Activated B cell treated with CpG ODN at 0.5 μM for 24 hours (primary cell): ENCODE data around the gene PGAP2. TPM values are rescaled to one million over a fixed set of nuclear protein-coding genes. Genes with fewer than 3 reads are reported as not detected.

ENCODE experiments used
- ATAC-seq: fragments of 200-7000 bp; cut with Tn5 transposase; one replicate; pipeline ENCODE4 v1.10.0; 2021; ENCODE audit warnings: low read depth, mild to moderate bottlenecking, moderate library complexity
- CTCF ChIA-PET: fragments of 350-600 bp; sonication (Branson Sonifier 250); formaldehyde crosslinking; loops from one replicate; lab custom pipeline; 2021; ENCODE audit warnings: antibody characterized with exemption; lab: Charles Lee
- POLR2A ChIA-PET: fragments of 350-600 bp; sonication (Branson Sonifier 250); formaldehyde crosslinking; loops from one replicate; lab custom pipeline; 2021; ENCODE audit warnings: antibody characterized with exemption; lab: Charles Lee
- DNase-seq: peaks from one replicate; pipeline ENCODE4 v3.0.0; 2022
- H3K27ac Mint-ChIP-seq: one replicate; pipeline ENCODE4 v1.8.0; 2020; ENCODE audit warnings: mixed read lengths
- H3K27me3 Mint-ChIP-seq: one replicate; pipeline ENCODE4 v1.8.0; 2021; ENCODE audit warnings: mixed read lengths
- H3K36me3 Mint-ChIP-seq: one replicate; pipeline ENCODE4 v1.8.0; 2021; ENCODE audit warnings: low read depth, mixed read lengths
- H3K4me1 Mint-ChIP-seq: one replicate; pipeline ENCODE4 v1.8.0; 2021; ENCODE audit warnings: mixed read lengths
- H3K4me3 Mint-ChIP-seq: one replicate; pipeline ENCODE4 v1.8.0; 2020; ENCODE audit warnings: mild to moderate bottlenecking, mixed read lengths
- H3K9me3 Mint-ChIP-seq: one replicate; pipeline ENCODE4 v1.8.0; 2020; ENCODE audit warnings: mixed read lengths
- CTCF ChIP-seq: fragments of 200-600 bp; IDR thresholded peaks from one replicate; pipeline ENCODE4 v1.8.0; 2022; ENCODE audit warnings: antibody characterized with exemption, mild to moderate bottlenecking
- intact Hi-C: fragments of 100-400 bp; cut with micrococcal nuclease; formaldehyde crosslinking; loops from one replicate; pipeline ENCODE4 v1.15.1; 2024
- total RNA-seq: library from RNA; stranded (reverse); gene quantifications from 2 replicates; pipeline ENCODE4 v1.2.3, GENCODE V29; 2022

Gene PGAP2
- total RNA-seq, 1 donor from 2014 or later = 25.0 TPM

- DNase-seq = peak; percentile 38
- ChIA-PET POLR2A (interaction anchor here (0.6 to 9.3 kb wide), 27 partner anchors 9 to 461 kb away, joined by 3 to 352 read pairs (median 8); partner anchors contain the start of genes NUP98, PGAP2, STIM1 and ZNF195), CTCF (interaction anchor here (1.0 to 13.0 kb wide), 7 partner anchors 9 to 233 kb away, joined by 4 to 156 read pairs (median 36); partner anchors contain the start of genes PGAP2 and STIM1)
- peak overlapping the region; percentile 95 for H3K27ac Mint-ChIP-seq
- no peak for TF ChIP-seq CTCF
- intact Hi-C loops = loop anchor here (2.0 kb wide), 2 partner anchors 55 to 233 kb away; no protein-coding TSS in a partner anchor
- H3K9me3 Mint-ChIP-seq = no peaks in the 10 kb centered on the region
- H3K36me3 Mint-ChIP-seq = peaks cover 36% of the 10 kb centered on the region
- H3K27me3 Mint-ChIP-seq = no peaks in the 10 kb centered on the region
- no peak for ATAC-seq
- H3K4me1 Mint-ChIP-seq = peaks cover 61% of the 10 kb centered on the region
- peak overlapping the region; percentile 91 for H3K4me3 Mint-ChIP-seq
Observed at GRCh38 chr11:3840004-3840869, 31.9 kb downstream of the PGAP2 start.

GRCh38 chr11:3840870-3841425 is 32.6 kb downstream of the PGAP2 start, which contains the start of gene RHOG:
Gene RHOG (minus strand): TSS chr11:3840959. CDS start chr11:3828138, 12,821 bp downstream.
- H3K27me3 Mint-ChIP-seq = no peaks in the 10 kb centered on the region
- peaks cover 30% of the 10 kb centered on the region for H3K36me3 Mint-ChIP-seq
- ChIA-PET POLR2A (interaction anchor here (0.5 to 9.3 kb wide), 48 partner anchors 9 to 462 kb away, joined by 3 to 352 read pairs (median 5); partner anchors contain the start of genes NUP98, PGAP2, STIM1 and ZNF195), CTCF (interaction anchor here (0.7 to 13.0 kb wide), 25 partner anchors 9 to 232 kb away, joined by 3 to 156 read pairs (median 5); partner anchors contain the start of genes NUP98, PGAP2 and STIM1)
- H3K4me3 Mint-ChIP-seq = peak within 1 kb of the TSS; percentile 91
- intact Hi-C loops = loop anchor here (1.0 to 2.0 kb wide), 8 partner anchors 13 to 232 kb away; partner anchors contain the start of genes NUP98 and PGAP2
- no peaks in the 10 kb centered on the region for H3K9me3 Mint-ChIP-seq
- peak within 1 kb of the TSS; percentile 95 for H3K27ac Mint-ChIP-seq
- DNase-seq (no peak), ATAC-seq (peak; percentile 83)
- H3K4me1 Mint-ChIP-seq = peaks cover 53% of the 10 kb centered on the region
- no peak for TF ChIP-seq CTCF

GRCh38 chr11:3841426-3842350 is 33.3 kb downstream of the PGAP2 start:
- no peak for TF ChIP-seq CTCF
- Mint-ChIP-seq H3K27me3 (no peaks in the 10 kb centered on the region), H3K27ac (peak overlapping the region; percentile 95), H3K4me1 (peaks cover 46% of the 10 kb centered on the region), H3K4me3 (peak overlapping the region; percentile 91), H3K9me3 (no peaks in the 10 kb centered on the region), H3K36me3 (peaks cover 27% of the 10 kb centered on the region)
- intact Hi-C loops = loop anchor here (1.0 to 2.0 kb wide), 8 partner anchors 13 to 231 kb away; partner anchors contain the start of genes NUP98 and PGAP2
- no peak for ATAC-seq
- ChIA-PET POLR2A (interaction anchor here (0.5 to 9.3 kb wide), 45 partner anchors 10 to 254 kb away, joined by 3 to 352 read pairs (median 5); partner anchors contain the start of genes NUP98, PGAP2 and STIM1), CTCF (interaction anchor here (0.6 to 13.0 kb wide), 27 partner anchors 10 to 231 kb away, joined by 3 to 156 read pairs (median 5); partner anchors contain the start of genes NUP98, PGAP2 and STIM1)
- DNase-seq = peak; percentile 96

- H3K36me3 Mint-ChIP-seq = peaks cover 17% of the 10 kb centered on the region
- no peak overlapping the region for H3K4me3 Mint-ChIP-seq
- DNase-seq (no peak), ATAC-seq (no peak)
- no peak overlapping the region for H3K27ac Mint-ChIP-seq
- POLR2A ChIA-PET = interaction anchor here (9.3 kb wide), 1 partner anchor 9 kb away, joined by 352 read pairs; the partner anchor contains the start of gene STIM1
- CTCF ChIA-PET = interaction anchor here (0.6 to 14.0 kb wide), 3 partner anchors 11 to 226 kb away, joined by 3 to 526 read pairs (median 11); no protein-coding TSS in a partner anchor
- peaks cover 31% of the 10 kb centered on the region for H3K4me1 Mint-ChIP-seq
- no peak for TF ChIP-seq CTCF
- no peaks in the 10 kb centered on the region for H3K9me3 Mint-ChIP-seq
- H3K27me3 Mint-ChIP-seq = no peaks in the 10 kb centered on the region
- intact Hi-C loops = no loop called here
Observed at GRCh38 chr11:3843326-3843725, 35.0 kb downstream of the PGAP2 start.
